ENCODE measurements around the gene UCK1.

Gene UCK1

GRCh38 chr9:131487001-131487400 lies 44.1 kb downstream of the UCK1 start:
- DNase-seq (ENCODE audit: low spot score): no peak
- in situ Hi-C loops (cut with MboI; ENCODE audit: low sequenced_read_pairs, unreplicated experiment): loop anchor here (10.0 kb wide), 1 partner anchor 122 kb away; no protein-coding TSS in a partner anchor
- TF ChIP-seq CTCF (IDR thresholded peaks at IDR 0.05; ENCODE audit: borderline replicate concordance, control extremely low read depth, extremely low read depth, insufficient read depth, missing control alignments): no peak

- no peak for TF ChIP-seq CTCF (IDR thresholded peaks at IDR 0.05; ENCODE audit: borderline replicate concordance, control extremely low read depth, extremely low read depth, insufficient read depth, missing control alignments)
- in situ Hi-C loops (cut with MboI; ENCODE audit: low sequenced_read_pairs, unreplicated experiment): loop anchor here (10.0 kb wide), 1 partner anchor 121 kb away; no protein-coding TSS in a partner anchor
- no peak for DNase-seq (ENCODE audit: low spot score)
Observed at GRCh38 chr9:131485728-131486422, 45.2 kb downstream of the UCK1 start.

DNA sequence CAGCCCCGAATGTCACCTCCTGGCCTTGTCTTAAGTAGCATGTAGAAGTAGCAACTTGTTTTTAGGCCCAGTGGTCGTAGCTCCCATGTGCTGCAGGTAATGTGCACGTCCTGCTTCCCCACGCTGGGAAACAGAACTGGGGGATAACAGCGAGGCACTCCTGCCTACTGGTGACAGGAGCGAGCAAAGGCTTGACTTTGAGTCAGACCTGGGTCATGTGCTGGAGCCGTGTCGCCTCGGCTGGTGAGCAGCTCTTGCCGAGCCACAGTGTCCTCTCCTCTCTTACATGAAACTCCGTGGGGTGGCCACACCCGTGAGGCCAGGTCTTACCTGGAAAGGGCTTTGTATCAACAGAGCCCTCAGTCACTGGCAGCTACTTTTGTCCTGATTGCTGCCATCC lies 45.9 kb downstream of the UCK1 start:
- no peak for TF ChIP-seq CTCF (IDR thresholded peaks at IDR 0.05; ENCODE audit: borderline replicate concordance, control extremely low read depth, extremely low read depth, insufficient read depth, missing control alignments)
- DNase-seq (ENCODE audit: low spot score): no peak
- in situ Hi-C loops (cut with MboI; ENCODE audit: low sequenced_read_pairs, unreplicated experiment): loop anchor here (10.0 kb wide), 1 partner anchor 120 kb away; no protein-coding TSS in a partner anchor

DNA sequence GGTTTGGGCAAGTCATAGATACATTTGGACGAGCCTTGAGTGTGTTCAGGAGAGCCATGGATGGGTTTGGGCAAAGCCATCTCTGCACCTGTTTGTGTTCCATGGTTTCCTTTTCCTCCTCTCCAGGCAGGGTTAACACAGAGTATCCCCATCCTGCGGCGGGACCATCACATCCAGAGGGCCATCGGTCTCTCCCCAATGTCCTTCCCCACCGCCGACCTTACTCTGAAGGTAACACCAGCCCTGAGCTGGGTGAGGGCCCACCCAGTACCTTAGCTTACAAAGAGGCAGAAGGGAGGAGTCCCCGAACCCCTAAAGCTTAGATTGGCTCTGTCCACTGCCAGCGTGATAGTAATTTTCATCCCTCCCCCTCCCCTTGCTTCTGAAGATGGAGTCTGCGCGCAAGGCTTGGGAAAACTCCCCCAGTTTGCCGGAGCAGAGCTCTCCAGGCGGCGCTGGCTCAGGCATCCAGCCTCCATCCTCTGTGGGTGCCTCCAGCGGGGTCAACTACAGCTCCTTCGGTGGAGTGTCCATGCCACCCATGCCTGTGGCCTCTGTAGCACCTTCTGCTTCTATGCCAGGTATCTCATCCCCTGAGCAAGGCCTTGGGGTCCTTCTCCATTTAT lies 46.4 kb downstream of the UCK1 start:
- no peak for TF ChIP-seq CTCF (IDR thresholded peaks at IDR 0.05; ENCODE audit: borderline replicate concordance, control extremely low read depth, extremely low read depth, insufficient read depth, missing control alignments)
- no peak for DNase-seq (ENCODE audit: low spot score)
- in situ Hi-C loops (cut with MboI; ENCODE audit: low sequenced_read_pairs, unreplicated experiment): loop anchor here (10.0 kb wide), 1 partner anchor 120 kb away; no protein-coding TSS in a partner anchor

DNA sequence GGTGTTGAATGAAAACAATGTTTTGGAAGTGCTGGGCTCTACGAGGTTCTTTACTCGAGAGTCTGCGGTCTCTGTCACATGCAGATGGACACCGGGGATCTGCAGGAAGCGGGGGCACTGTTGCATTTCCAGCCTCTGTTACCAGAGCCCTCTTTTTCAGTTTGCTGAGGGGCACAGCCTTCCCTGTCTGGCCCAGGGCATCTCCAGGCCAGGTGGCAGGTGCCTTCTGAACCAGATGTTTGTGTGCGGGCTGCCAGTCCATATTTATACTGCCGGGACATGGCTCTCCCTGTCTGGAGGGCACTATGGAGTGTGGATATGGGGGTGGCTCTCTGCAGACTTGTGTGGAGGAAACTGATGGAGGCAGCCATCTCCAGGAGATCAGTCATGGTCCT lies 47.0 kb downstream of the UCK1 start:
- in situ Hi-C loops (cut with MboI; ENCODE audit: low sequenced_read_pairs, unreplicated experiment): loop anchor here (10.0 kb wide), 1 partner anchor 119 kb away; no protein-coding TSS in a partner anchor
- DNase-seq (ENCODE audit: low spot score): no peak
- no peak for TF ChIP-seq CTCF (IDR thresholded peaks at IDR 0.05; ENCODE audit: borderline replicate concordance, control extremely low read depth, extremely low read depth, insufficient read depth, missing control alignments)

- in situ Hi-C loops (cut with MboI; ENCODE audit: low sequenced_read_pairs, unreplicated experiment): loop anchor here (10.0 kb wide), 1 partner anchor 119 kb away; no protein-coding TSS in a partner anchor
- DNase-seq (ENCODE audit: low spot score): no peak
- no peak for TF ChIP-seq CTCF (IDR thresholded peaks at IDR 0.05; ENCODE audit: borderline replicate concordance, control extremely low read depth, extremely low read depth, insufficient read depth, missing control alignments)
Observed at GRCh38 chr9:131483319-131484050, 47.6 kb downstream of the UCK1 start.
